ENCODE results near the gene THOC5. TPM values are rescaled to one million over a fixed set of nuclear protein-coding genes. Genes with fewer than 3 reads are reported as not detected.

Gene THOC5
- total RNA-seq, 1 experiment from 2014 or later = 80.6 TPM

- RAD21 ChIA-PET (ENCODE audit: low non-redundant PET in 1 of 2, low total read pairs in 2 of 2, uncharacterized antibody in 2 of 2, unreplicated experiment in 2 of 2) = no interaction called here
- POLR2A ChIA-PET = no interaction called here
- Histone ChIP-seq H4K20me1 (ENCODE audit: insufficient read depth) (no peaks in the 10 kb centered on the region), H3K36me3 (ENCODE audit: control insufficient read depth in 1 of 2, insufficient read depth in 2 of 2, low read length in 2 of 2) (no peaks in the 10 kb centered on the region), H3K4me1 (ENCODE audit: control insufficient read depth in 1 of 2, insufficient read depth in 2 of 2, low read length in 2 of 2) (peaks cover 0 to 13% of the 10 kb centered on the region in 2 experiments; a peak in 2 of 4 replicates), H3K9ac (ENCODE audit: low read length) (no peak within 1 kb of the TSS), H3K27me3 (ENCODE audit: insufficient read depth, low read length) (no peaks in the 10 kb centered on the region; the same call in 1 of the 2 replicates), H3K4me2 (ENCODE audit: low read length) (no peak within 1 kb of the TSS), H2AFZ (ENCODE audit: low read depth, low read length, poor library complexity, severe bottlenecking) (no peak within 1 kb of the TSS), H3K9me3 (ENCODE audit: control insufficient read depth in 1 of 2, insufficient read depth in 1 of 2, low read depth in 1 of 2, low read length in 2 of 2) (no peaks in the 10 kb centered on the region), H3K79me2 (ENCODE audit: insufficient read depth, low read length) (no peaks in the 10 kb centered on the region), H3K4me3 (replicated peaks in 1 of 2; ENCODE audit: low read depth in 1 of 2, low read length in 2 of 2) (no peak within 1 kb of the TSS), H3K27ac (ENCODE audit: low read depth, low read length) (no peak within 1 kb of the TSS), H3K9me2 (ENCODE audit: insufficient read depth) (no peaks in the 10 kb centered on the region)
- CTCF ChIA-PET = no interaction called here
- ATAC-seq (no peak), DNase-seq (ENCODE audit: low read depth, low spot score) (no peak)
- intact Hi-C loops (cut with micrococcal nuclease) = no loop called here
- no TSS peak for BruUV-seq (replicated peaks)
- TF ChIP-seq REST (IDR thresholded peaks at IDR 0.05; ENCODE audit: low read depth) (no peak), FOSL1 (IDR thresholded peaks at IDR 0.05; ENCODE audit: low read depth) (no peak), ZBTB33 (IDR thresholded peaks at IDR 0.05; ENCODE audit: extremely low read depth, insufficient replicate concordance, low read length) (no peak), SP1 (IDR thresholded peaks at IDR 0.05; ENCODE audit: low read depth) (no peak), ELF1 (IDR thresholded peaks at IDR 0.05; ENCODE audit: borderline replicate concordance, low read depth) (no peak), MAX (IDR thresholded peaks at IDR 0.05) (no peak), EZH2 (IDR thresholded peaks at IDR 0.05) (no peak), ZFX (IDR thresholded peaks at IDR 0.05) (no peak), EGR1 (IDR thresholded peaks at IDR 0.05; ENCODE audit: low read depth) (no peak), SRF (IDR thresholded peaks at IDR 0.05; ENCODE audit: low read depth) (no peak), JUND (IDR thresholded peaks at IDR 0.05) (no peak)
- TF ChIP-seq, protein P1, sequence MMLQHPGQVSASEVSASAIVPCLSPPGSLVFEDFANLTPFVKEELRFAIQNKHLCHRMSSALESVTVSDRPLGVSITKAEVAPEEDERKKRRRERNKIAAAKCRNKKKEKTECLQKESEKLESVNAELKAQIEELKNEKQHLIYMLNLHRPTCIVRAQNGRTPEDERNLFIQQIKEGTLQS (IDR thresholded peaks at IDR 0.05) = no peak
Observed at GRCh38 chr22:29479417-29480261, 73.9 kb downstream of the THOC5 start, which contains the start of gene NEFH. TSS of gene NEFH (plus strand) at chr22:29480218. CDS start at chr22:29480263, 45 bp downstream.

All from HCT116 (cell line).